ENCODE measurements around the gene PPFIA1. TPM values are rescaled to one million over a fixed set of nuclear protein-coding genes. Genes with fewer than 3 reads are reported as not detected.

Gene PPFIA1
- total RNA-seq, 6 donors from 2014 or later: 53.7 to 164 (median 83.3) TPM

- TF ChIP-seq POLR2A (IDR thresholded peaks at IDR 0.05): no peak
- no peak for TF ChIP-seq POLR2AphosphoS5 (IDR thresholded peaks at IDR 0.05)
- TF ChIP-seq, protein P1, sequence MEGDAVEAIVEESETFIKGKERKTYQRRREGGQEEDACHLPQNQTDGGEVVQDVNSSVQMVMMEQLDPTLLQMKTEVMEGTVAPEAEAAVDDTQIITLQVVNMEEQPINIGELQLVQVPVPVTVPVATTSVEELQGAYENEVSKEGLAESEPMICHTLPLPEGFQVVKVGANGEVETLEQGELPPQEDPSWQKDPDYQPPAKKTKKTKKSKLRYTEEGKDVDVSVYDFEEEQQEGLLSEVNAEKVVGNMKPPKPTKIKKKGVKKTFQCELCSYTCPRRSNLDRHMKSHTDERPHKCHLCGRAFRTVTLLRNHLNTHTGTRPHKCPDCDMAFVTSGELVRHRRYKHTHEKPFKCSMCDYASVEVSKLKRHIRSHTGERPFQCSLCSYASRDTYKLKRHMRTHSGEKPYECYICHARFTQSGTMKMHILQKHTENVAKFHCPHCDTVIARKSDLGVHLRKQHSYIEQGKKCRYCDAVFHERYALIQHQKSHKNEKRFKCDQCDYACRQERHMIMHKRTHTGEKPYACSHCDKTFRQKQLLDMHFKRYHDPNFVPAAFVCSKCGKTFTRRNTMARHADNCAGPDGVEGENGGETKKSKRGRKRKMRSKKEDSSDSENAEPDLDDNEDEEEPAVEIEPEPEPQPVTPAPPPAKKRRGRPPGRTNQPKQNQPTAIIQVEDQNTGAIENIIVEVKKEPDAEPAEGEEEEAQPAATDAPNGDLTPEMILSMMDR (IDR thresholded peaks at IDR 0.05): no peak
- TF ChIP-seq EP300 (IDR thresholded peaks at IDR 0.05): no peak
- no peak overlapping the region for H3K27ac ChIP-seq
These were observed 146.4 kb downstream of the PPFIA1 start for GRCh38 chr11:70416881-70417280.

GRCh38 chr11:70418130-70418529 lies 147.6 kb downstream of the PPFIA1 start:
- TF ChIP-seq, protein P1 (IDR thresholded peaks at IDR 0.05): no peak
- TF ChIP-seq POLR2A (IDR thresholded peaks at IDR 0.05): no peak
- WGBS, 2 donors: 96 to 97% methylated on average over 12 of the region's 12 CpGs
- DNase-seq: no peak

More at GRCh38 chr11:70416881-70417280, 146.4 kb downstream of the PPFIA1 start:
- no peaks in the 10 kb centered on the region for H3K9me3 ChIP-seq
- peaks cover 23 to 98% (median 84%) of the 10 kb centered on the region in 4 donors for H3K36me3 ChIP-seq
- no peaks in the 10 kb centered on the region for H3K27me3 ChIP-seq
- H3K4me3 ChIP-seq: no peak overlapping the region
- no peak for DNase-seq
- 93 to 95% methylated on average over 20 of the region's 20 CpGs for whole genome bisulfite sequencing, 2 donors
- no peaks in the 10 kb centered on the region for H3K4me1 ChIP-seq
- no peak for ATAC-seq (ENCODE audit: low FRiP score in 2 of 2)

DNA sequence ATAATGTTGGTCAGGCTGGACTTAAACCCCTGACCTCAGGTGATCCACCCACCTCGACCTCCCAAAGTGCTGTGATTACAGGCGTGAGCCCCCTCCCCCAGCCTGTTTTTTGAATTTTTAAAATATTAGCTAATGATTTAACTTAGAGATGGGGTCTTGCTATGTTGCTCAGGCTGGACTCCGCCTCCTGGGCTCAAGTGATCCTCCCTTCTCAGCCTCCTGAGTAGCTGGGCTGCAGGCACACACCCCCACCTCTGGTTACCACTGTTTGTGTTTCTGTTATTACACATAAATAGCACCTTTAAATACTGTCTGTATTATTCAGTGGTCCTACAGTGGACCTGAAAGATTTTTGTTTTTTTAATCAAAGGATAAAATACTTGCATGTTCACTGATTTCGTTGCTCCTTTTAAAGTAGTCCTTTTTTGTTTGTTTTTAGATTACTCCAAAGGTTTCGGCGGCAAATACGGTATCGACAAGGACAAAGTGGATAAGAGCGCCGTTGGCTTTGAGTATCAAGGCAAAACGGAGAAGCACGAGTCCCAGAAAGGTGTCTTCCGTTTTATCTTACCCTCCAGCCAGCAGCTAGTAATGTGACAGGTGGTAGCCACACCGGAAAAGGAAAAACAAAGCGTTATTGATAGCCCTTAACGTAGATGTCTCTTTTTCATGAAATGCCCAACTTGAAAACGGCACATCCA lies 149.0 kb downstream of the PPFIA1 start:
- no peaks in the 10 kb centered on the region for H3K27me3 ChIP-seq
- H3K36me3 ChIP-seq: peaks cover 26 to 100% (median 86%) of the 10 kb centered on the region in 4 donors
- DNase-seq: no peak
- TF ChIP-seq POLR2A (IDR thresholded peaks at IDR 0.05): no peak
- TF ChIP-seq, protein P1 (IDR thresholded peaks at IDR 0.05): no peak
- TF ChIP-seq POLR2AphosphoS5 (IDR thresholded peaks at IDR 0.05): no peak
- no peak for TF ChIP-seq EP300 (IDR thresholded peaks at IDR 0.05)
- no peak for ATAC-seq (ENCODE audit: low FRiP score in 2 of 2)
- H3K9me3 ChIP-seq: no peaks in the 10 kb centered on the region
- no peak overlapping the region for H3K4me3 ChIP-seq
- 88 to 94% methylated on average over 17 of the region's 17 CpGs for WGBS, 2 donors
- H3K27ac ChIP-seq: no peak overlapping the region
- peaks cover 0 to 4% (median 2%) of the 10 kb centered on the region in 4 donors for H3K4me1 ChIP-seq

More at GRCh38 chr11:70418130-70418529, 147.6 kb downstream of the PPFIA1 start:
- no peak overlapping the region for H3K27ac ChIP-seq
- no peak for ATAC-seq (ENCODE audit: low FRiP score in 2 of 2)
- H3K4me1 ChIP-seq: no peaks in the 10 kb centered on the region
- no peak overlapping the region for H3K4me3 ChIP-seq
- peaks cover 26 to 98% (median 85%) of the 10 kb centered on the region in 4 donors for H3K36me3 ChIP-seq
- H3K27me3 ChIP-seq: no peaks in the 10 kb centered on the region
- no peaks in the 10 kb centered on the region for H3K9me3 ChIP-seq

DNA sequence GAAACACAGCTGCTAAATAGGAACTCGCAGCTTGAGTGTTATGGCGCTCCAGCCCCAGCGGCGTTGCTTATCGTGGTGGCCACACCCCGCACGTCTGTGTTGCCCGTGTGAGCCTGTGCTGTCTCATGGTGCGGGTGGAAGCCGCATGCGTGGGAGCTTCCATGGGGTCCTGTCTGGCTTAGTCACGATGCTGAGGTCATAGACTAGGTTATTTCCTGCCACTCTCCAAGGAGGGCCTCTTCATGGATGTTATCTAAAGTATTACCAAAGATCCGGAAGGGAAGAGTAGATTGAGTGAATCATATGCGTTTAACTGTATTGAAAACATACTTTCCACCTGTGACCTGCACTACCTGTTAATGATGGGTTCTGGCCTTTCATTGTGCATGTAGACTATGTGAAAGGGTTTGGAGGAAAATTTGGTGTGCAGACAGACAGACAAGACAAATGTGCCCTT lies 149.5 kb downstream of the PPFIA1 start:
- H3K4me3 ChIP-seq: no peak overlapping the region
- H3K4me1 ChIP-seq: peaks cover 0 to 4% (median 2%) of the 10 kb centered on the region in 4 donors
- WGBS, 2 donors: 84 to 93% methylated on average over 14 of the region's 14 CpGs
- H3K9me3 ChIP-seq: no peaks in the 10 kb centered on the region
- no peak overlapping the region for H3K27ac ChIP-seq
- ATAC-seq (ENCODE audit: low FRiP score in 2 of 2): peak in 1 of 2 donors; percentile 49
- H3K27me3 ChIP-seq: no peaks in the 10 kb centered on the region
- DNase-seq: no peak
- TF ChIP-seq, protein P1 (IDR thresholded peaks at IDR 0.05): no peak
- TF ChIP-seq POLR2A (IDR thresholded peaks at IDR 0.05): no peak
- no peak for TF ChIP-seq POLR2AphosphoS5 (IDR thresholded peaks at IDR 0.05)
- no peak for TF ChIP-seq EP300 (IDR thresholded peaks at IDR 0.05)
- peaks cover 26 to 100% (median 86%) of the 10 kb centered on the region in 4 donors for H3K36me3 ChIP-seq

Measured in upper lobe of left lung (tissue), 6 donors.